GM21576 (cell line): ENCODE results near the gene FAM219A.
"Not testable (repeated sequence)": the region's sequence is repeated elsewhere in the genome, so short reads cannot be mapped to it uniquely, and the experiment has no call there.

Source experiments
- ATAC-seq: cut with Tn5 transposase; IDR thresholded peaks from one replicate; pipeline ENCODE4 v1.9.1; 2021; ENCODE audit warnings: mild to moderate bottlenecking, moderate library complexity; ENCODE audit not compliant: unreplicated experiment

Gene FAM219A

DNA sequence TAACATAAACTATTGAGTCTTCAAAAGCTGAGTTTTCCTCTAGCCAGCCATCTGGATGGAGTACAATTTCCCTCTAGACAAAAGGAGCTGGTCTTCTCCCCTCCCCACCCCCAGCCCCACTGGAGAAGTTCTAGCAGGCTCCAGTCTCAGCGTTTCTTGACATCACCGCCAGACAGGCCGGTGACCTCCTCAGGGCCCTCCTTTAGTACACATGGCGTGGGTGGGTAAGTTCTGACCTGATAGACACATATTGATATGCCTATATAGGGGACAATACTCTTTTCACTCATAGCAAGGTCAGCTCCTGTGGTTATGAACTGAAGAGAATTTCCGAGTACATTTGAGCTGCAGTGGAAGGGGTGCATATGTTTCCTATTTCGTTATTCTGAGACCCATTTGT lies 27.5 kb upstream of the FAM219A start:
- no peak for ATAC-seq

DNA sequence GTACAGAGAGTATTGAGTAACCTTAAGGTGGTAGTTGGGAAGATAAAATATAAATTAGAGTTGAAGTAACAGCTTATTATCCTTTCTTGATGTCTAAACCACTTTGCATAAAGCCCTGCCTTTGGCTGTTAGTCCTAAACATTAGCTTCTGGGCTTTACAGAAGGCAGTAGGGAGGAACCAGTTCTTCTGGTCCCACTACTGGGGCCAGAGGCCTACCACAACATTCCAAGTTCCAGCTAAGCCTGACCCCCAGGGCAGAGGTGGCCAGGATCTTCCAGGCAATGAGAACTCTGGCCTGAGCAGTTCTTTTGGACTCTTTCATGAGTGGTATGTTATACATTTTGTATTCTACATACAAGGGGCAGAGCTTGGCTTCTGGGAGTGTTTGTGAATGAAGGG lies 26.3 kb upstream of the FAM219A start:
- ATAC-seq = no peak

DNA sequence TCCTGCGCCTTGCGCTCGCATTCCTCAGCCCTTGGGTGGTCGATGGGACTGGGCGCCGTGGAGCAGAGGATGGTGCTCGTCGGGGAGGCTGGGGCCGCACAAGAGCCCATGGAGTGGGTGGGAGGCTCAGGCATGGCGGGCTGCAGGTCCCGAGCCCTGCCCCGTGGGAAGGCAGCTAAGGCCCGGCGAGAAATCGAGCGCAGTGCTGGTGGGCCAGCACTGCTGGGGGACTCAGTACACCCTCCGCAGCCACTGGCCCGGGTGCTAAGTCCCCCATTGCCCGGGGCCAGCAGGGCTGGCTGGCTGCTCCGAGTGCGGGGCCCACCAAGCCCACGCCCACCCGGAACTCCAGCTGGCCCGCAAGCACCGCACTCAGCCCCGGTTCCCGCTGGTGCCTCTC lies 24.4 kb upstream of the FAM219A start:
- not testable (repeated sequence) for ATAC-seq

DNA sequence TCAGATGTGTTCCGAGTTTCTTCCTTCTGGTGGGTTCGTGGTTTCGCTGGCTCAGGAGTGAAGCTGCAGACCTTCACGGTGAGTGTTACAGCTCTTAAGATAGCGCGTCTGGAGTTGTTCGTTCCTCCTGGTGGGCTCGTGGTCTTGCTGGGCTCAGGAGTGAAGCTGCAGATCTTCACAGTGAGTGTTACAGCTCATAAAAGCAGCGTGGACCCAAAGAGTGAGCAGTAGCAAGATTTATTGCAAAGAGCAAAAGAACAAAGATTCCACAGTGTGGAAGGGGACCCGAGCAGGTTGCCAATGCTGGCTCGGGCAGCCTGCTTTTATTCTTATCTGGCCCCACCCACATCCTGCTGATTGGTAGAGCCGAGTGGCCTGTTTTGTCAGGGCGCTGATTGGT lies 23.2 kb upstream of the FAM219A start:
- not testable (repeated sequence) for ATAC-seq

DNA sequence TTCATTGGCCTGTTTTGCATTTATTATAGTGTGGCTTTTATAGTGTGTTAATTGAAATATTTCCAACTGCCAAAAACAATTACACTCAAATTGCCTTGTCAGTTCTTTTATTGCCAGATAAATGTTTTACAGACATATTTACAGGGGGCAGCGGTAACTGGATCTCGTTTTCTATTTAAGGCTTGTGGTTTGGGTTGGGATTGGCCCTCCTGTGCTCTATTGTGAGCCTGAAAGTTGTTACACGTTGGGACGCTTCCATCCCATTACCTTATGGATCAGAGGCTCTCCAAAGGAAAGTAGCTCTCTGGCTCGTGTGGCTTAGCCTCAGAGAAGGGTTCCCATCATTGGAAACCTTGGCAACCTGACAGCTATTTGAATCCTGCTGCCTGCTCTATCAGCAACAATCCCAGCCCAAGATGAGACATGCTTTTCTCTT lies 21.1 kb upstream of the FAM219A start:
- ATAC-seq = no peak

DNA sequence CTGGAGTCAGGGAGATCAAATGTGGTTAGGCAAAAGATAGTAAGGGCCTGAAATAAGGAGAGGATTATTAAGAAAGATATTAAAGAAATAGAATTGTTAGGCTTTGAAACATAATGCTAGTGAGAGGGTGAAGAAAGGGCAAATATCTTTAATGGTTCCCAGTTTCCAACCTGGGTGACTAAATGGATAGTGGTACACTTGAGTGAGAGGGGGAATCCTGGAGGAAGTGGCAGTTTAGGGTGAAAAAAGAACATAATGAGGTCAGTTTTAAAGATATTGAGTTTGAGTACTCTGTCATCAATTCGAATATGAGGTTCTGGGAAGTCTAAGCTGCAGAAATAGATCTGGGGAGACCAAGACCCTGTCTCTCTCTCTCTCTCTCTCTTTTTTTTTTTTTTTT lies 19.2 kb upstream of the FAM219A start:
- no peak for ATAC-seq

DNA sequence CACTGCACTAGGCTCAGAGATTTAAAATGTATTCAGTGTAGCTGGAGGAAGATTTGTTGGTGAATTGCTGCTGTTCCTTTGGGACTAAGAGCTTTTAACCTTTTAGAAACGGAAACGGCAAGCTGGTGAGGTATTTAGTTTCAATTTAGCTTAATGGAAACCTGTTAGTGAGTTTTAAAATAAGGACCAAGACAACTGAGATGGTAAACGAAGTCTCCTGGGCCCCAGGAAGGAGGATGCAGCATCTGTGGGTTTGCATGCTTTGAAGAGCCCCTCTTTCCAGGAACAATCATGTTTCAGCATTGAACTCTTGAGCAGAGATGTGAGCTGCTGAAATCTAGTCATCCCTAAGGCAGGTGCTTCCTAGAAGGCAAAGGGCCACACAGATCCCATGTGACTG lies 16.7 kb upstream of the FAM219A start:
- ATAC-seq = no peak

DNA sequence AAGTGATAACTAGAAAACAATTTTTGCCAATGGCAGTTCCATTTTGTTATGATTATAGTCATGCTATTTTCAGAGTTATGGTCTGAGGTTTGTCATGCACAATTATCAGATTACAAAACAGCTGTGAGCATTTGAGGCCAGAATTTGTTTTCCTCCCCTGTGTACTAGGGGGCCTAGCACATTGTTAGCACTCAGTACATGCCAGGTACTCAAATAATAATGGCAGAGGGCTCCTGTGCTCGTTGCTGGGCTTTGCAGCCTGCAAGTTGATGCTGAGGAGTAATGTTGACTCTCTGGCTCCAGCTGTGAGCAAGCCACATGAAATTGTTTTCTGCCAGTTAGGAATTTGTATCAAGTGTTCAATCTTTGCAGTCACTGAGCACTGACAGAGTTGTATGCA lies 7.1 kb upstream of the FAM219A start:
- ATAC-seq = no peak

DNA sequence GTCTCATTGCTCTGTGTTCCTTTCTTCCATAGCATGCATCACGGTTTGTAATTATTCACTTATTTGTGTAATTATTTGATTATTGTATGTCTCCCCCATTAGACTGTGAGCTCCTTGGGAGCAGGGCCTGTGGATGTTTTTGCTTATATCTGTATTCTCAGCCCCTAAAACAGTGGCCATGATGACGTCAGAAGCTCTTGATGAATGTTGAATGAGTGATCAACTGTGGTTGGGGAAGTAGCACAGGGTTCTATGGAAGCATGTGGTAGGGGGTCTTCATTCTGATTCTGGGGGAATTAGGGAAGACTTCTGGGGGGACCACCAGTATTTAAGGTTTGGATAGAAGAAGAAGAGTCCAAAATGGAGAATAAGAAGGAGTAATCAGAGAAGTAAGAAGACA lies 6.2 kb upstream of the FAM219A start:
- no peak for ATAC-seq

DNA sequence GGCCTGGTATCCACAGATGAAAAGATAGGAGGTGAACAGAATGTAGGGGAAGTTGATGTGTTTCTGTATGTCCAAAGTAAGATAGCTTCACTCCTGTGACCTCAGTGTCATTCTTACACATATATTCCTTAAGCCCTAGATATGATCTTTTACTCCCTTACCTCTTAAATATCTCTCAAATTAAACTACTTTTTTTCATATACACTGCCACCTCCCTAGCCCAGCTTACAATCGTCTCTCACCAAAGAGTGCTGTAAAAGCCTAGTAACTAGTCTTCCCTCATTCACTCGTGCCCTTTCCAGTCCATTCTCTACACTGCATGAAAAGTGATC lies 5.5 kb upstream of the FAM219A start:
- no peak for ATAC-seq

DNA sequence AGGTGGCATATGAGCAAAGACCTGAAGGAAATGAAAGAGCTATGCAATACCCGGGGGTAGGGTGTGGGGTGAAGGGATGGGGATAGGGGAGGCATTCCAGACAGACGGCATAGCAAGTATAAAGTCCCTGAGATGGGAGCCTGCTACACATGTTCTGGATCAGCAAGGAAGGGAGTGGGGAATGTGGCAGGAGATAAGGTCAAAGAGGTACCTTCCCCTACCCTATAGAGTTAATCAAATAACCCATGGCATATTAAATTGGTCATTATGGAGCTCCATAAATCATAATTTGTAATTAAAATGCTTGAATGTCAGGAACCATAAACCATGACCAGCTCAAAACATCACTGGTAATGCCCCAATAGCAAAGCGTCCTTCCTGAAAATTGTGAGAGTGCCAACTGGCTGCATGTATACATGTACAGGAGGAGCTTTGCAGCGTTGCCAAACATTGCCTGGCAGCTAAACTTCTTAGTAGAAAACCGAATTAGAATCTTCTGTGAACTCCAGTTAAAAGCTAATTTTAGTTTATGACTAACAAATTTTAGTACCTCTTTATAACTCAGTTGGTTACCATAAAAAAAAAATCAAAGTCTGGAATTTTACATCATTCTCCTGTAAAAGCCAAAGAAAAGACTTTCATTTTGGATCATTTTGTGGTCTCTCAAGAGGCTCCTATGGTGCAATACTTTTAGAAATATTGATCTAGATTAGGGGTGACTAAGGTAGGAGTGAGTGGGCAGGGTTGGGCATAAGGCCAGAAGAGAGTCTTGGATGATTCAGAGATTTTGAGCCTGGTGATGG lies 4.9 kb upstream of the FAM219A start:
- ATAC-seq = no peak

DNA sequence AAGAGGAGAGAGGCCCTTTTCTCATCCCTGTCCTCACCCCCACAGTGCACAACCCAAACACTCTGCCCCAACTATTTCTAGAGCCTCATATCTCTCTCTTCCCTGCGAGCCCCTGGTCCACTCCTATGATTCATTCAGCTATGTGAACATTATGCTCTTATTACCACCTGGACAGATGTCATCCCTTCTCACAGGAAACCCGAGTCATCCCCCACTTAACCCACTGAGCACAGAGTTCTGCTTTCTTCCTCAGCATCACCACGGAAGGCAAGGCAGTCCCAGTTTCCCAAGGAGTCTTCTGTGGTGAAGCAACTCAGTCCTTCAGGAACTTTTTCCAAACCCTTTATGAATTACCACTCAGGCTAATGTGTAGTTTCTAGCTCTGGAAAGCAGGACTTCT lies 1.6 kb upstream of the FAM219A start:
- ATAC-seq = no peak

DNA sequence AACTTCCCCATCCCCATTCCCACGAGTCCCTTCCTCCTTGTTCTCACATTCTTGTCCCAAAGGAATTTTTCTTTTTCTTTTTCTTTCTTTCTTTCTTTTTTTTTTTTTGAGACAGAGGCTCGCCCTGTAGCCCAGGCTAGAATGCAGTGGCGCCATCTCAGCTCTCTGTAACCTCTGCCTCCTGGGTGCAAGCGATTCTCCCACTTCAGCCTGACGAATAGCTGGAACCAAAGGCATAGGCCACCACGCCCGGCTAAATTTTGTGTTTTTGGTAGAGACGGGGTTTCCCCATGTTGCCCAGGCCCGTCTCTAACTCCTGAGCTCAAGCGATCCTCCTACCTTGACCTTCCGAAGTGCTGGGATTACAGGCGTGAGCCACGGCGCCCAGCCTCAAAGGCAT lies 986 bp upstream of the FAM219A start:
- no peak for ATAC-seq

DNA sequence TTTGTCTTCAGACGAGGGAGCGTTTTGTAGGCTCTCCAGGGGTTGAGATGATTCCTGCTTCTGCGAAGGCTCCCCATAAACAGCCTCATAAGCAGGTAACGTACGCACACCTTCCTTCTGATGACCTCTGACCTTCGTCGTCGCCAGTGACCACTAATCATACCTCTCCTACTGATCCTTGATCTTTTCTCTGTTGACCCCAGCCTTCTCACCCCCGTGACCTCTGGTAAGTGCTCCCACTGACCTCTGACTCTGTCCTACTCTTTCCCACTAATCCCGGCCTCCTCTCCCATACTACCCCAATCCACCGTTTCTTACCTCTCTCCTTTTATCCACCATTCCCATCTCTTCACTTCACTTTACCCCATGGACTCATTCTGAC lies 580 bp upstream of the FAM219A start:
- ATAC-seq = no peak

DNA sequence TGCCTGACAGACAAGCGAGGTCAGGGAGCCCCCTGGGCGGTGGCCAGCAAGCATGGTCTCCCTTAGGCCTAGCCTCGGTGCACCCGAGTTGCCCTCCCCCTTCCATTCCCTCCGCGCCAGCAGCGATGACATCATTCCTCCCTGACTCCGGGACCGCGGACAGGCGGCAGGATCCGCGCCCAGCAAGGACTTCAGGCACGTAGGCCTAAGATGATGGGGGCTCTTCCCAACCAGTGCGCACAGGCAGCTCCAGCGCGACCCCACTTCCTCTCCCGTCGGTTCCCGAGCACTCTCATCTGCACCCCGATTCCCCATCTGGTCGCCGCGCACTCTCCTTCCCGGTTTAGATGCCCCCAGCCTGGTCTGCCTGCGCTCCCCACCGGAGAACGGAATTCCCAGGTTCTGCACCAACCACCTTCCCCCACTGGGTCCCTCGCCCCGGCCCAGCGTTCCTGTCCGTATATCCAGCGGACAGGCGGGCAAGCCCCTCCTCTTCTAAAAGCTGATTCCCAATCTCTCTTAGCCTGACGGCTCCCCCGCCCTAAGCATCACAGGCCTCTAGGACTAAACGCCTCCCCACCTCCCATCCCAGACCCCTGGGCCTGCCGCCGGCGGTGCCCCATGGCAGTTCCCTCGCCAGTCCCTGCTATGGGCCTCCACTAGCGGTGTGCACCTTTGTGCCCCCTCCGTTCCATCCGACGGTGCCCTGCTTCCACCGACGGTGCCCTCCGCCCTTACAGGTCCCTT lies 931 bp downstream of the FAM219A start:
- ATAC-seq = no peak

DNA sequence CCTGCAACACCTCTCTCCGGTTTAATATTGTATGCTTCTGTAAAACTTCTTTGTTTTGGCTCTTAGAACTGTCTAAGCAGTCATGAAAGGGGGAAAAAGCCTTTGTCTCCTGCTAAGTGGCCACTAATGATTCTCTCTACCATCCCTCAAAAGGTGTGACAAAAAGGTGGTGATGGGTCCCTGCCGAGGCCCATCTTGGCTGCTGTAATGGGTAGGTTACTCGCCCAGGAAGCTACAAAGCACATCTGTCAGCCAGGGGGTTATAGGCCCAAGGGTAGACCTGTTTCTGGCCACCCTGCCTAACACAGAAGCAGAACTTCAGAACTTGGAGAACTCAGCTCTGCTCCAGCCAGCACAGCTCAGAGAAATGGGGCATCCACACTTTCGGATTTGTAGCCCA lies 1.6 kb downstream of the FAM219A start:
- no peak for ATAC-seq

DNA sequence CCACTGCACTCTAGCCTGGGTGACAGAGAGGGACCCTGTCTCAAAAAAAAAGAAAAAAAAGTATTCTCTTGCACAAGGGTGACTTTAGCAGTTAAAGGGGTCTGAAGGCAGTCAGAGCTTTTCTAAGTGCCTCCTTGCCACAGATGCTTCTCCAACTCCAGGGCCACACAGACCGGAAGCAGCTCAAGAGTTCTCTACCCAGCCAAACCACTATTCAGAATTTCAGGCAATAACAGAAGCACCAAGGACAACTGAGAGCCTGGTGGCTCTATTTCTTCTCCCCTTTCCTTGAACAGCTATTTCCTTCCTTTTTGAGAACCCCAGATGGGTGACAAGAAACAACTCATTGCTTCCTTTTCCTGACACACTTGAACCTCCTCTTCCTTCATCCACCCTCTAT lies 2.2 kb downstream of the FAM219A start:
- ATAC-seq = no peak

DNA sequence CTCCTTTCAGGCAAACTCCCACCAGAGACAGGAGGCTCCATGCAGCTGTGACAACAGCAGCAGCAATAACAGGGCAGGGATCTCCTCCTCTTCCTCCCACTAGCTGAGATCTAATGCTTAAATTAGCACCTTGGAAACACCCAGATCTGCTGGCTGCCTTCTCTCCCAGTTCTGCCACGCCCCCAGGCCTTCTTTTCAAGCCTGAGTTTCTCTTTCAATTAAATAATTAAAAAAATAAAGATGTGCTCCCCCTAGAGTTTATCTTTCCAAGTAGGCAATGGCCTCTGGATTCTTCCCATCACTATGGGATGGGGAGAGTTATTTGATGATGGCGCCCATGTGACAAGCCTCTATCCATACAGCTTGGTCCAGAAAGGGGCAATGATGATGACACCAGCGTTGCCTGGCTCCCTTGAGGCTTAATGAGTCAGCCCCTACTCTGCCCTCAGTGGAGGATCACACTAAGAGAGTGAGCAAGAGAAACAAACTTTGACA lies 3.8 kb downstream of the FAM219A start:
- ATAC-seq = no peak

DNA sequence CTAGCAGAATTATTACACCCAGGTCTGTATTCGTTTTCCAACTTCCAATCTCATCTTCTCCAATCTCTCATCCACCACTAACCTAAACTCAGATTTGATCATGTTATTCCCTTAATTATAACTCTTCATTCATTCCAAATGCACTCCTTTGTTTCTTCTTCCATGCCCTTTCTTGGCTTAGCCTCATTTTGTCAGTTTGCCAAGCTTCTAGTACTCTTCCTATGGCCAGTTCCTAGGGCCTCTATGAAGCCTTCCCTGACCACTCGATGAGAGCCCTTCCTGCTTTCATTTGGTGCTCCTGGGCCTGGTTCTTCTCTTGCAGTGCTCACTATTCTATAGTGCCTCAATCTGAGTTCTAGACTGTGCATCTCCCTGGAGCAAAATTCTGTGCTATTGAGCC lies 5.8 kb downstream of the FAM219A start:
- ATAC-seq = no peak

DNA sequence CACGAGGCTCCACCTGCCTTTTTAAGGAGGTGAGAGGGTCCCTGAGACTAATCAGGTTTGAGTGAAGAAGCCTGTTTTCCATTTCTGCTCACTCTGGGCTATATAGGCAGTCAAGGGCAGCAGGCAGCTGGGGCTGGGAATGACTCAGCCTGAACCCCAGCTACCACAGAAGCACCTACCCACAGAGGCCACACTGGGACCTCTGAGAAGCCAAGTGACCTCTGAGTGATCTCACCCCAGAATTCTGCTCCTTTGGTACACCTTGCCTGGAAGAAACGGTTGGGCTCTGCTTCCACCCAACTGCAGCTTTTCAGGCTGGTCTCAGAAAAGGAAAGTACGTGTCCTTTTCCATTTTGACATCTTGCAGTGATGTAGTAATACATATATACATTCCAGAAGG lies 6.8 kb downstream of the FAM219A start:
- ATAC-seq = no peak

DNA sequence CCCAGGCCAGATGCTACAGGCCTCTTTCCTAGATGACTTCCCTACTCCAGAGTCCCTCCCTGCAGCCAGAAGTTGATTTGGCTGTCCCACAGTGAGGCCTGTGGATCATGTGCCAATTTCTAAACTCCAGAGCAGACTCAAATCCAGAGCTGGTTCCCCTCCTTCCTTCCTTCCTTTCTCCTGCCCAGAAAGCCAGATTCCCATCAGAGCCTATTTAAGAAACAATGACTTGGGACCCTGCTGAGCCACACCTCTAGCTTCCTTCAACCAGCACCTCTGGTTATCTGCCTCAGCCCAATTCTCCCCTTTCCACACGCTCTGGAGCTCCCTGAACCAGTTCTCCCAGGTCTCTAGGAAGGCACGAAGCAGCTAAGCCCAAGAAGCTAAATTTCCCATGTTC lies 7.2 kb downstream of the FAM219A start:
- no peak for ATAC-seq

DNA sequence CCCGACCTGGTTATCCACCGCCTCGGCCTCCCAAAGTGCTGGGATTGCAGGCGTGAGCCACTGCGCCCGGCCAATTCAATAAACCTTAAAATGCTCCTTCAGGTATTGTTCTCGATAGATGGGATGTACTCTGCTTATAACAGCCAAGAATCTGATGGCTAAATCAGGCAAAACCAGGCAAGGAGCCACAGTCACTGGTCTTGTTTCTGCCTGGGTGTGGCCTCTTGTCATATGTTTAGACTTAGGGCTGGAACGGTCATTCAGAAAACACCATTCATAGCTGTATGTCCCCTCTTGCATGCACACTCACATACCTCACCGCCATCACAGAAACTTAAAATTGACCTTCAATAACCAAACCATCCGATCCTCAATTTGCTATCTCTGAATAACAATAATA lies 7.7 kb downstream of the FAM219A start:
- ATAC-seq = no peak

DNA sequence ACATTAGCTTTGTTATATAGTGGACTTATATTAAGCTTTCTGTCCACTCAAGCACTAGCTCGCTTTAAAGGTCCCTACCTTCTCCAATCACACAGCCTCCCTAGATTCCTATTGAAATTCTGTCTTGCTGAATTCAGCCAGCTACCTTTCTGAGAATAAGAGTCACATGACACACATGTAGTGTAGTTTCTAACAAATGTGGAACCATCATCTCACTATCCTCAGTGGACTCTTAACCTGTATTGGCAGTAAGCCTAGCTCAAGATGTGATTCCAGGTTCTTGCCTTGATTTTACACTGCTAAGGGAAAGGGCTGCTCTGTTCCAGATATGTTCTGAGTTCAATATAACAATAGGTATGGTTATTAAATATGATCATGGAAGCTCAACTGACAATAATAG lies 11.4 kb downstream of the FAM219A start:
- no peak for ATAC-seq
